A549 (cell line): Measurements from ENCODE around the gene CPB2.

Source experiments
- CBX2 ChIP-seq: fragments of 200-600 bp; sonication (generic); IDR thresholded peaks from 2 replicates; pipeline ENCODE4 v1.6.1; 2016; ENCODE audit warnings: low read depth, mild to moderate bottlenecking, borderline replicate concordance
- CHD2 ChIP-seq: fragments of 150-350 bp; IDR thresholded peaks from 2 replicates; pipeline ENCODE4 v1.6.1; 2014; ENCODE audit warnings: low read length; ENCODE audit not compliant: partially characterized antibody
- CTCF ChIP-seq: fragments of >200 bp; sonication (Bioruptor Twin); formaldehyde crosslinking; IDR thresholded peaks from 3 replicates; pipeline ENCODE4 v1.5.1; 2016
- ESRRA ChIP-seq: fragments of 150-350 bp; IDR thresholded peaks from 2 replicates; pipeline ENCODE4 v1.6.1; 2014; ENCODE audit warnings: mild to moderate bottlenecking, low read length, borderline replicate concordance
- FOSL2 ChIP-seq, 2 experiments: fragments of 450-650 bp in 1 of 2; fragments of >200 bp in 1 of 2; sonication (Bioruptor Twin) in 1 of 2; formaldehyde crosslinking; IDR thresholded peaks; 2 replicates each; pipeline versions ENCODE4 v1.5.0 to v1.6.1; 2016 to 2020; ENCODE audit warnings: mild to moderate bottlenecking in 1 of 2, moderate library complexity in 1 of 2
- JUN ChIP-seq, 2 experiments: fragments of >200 bp; sonication (Bioruptor Twin); formaldehyde crosslinking; IDR thresholded peaks; 2 replicates in 1 of 2; 3 replicates in 1 of 2; pipeline ENCODE4 v1.6.1; 2016 to 2017
- KDM5A ChIP-seq: fragments of 200-600 bp; sonication (generic); IDR thresholded peaks from 2 replicates; pipeline ENCODE4 v1.6.1; 2016; ENCODE audit warnings: antibody characterized with exemption, mild to moderate bottlenecking
- MYC ChIP-seq: IDR thresholded peaks from 2 replicates; pipeline ENCODE4 v1.6.1; 2012; ENCODE audit warnings: mild to moderate bottlenecking, inconsistent platforms, low read length, improper control_type of control experiment, borderline replicate concordance
- POLR2A ChIP-seq: IDR thresholded peaks from 2 replicates; pipeline ENCODE4 v1.6.1; 2012; ENCODE audit warnings: mild to moderate bottlenecking, low read length
- RAD21 ChIP-seq, 2 experiments: fragments of >200 bp in 1 of 2; sonication (Bioruptor Twin) in 1 of 2; formaldehyde crosslinking in 1 of 2; IDR thresholded peaks in 1 of 2; conservative IDR thresholded peaks in 1 of 2; 2 replicates in 1 of 2; 3 replicates in 1 of 2; pipeline ENCODE4 v1.6.1; 2012 to 2018; ENCODE audit warnings: inconsistent platforms in 1 of 2
- RARB ChIP-seq: fragments of 250-450 bp; sonication (Bioruptor Pico); IDR thresholded peaks from 2 replicates; pipeline ENCODE4 v1.8.0; 2021; ENCODE audit warnings: mild to moderate bottlenecking, moderate library complexity
- TF ChIP-seq, protein P1 (sequence below): IDR thresholded peaks from 2 replicates; pipeline ENCODE4 v1.6.1; 2012

GRCh38 chr13:46101002-46101401, 3.8 kb downstream of the CPB2 start:
- no peak for TF ChIP-seq CTCF
- TF ChIP-seq FOSL2 (IDR thresholded peaks at IDR 0.05), result no peak
- TF ChIP-seq FOSL2 (CRISPR knock-in tag; IDR thresholded peaks at IDR 0.05), result no peak
- TF ChIP-seq JUN (IDR thresholded peaks at IDR 0.05), result no peak
- TF ChIP-seq KDM5A, result no peak
- TF ChIP-seq CBX2, result no peak
- no peak for TF ChIP-seq RAD21 (conservative IDR thresholded peaks at IDR 0.05 in 1 of 2, IDR thresholded peaks at IDR 0.05 in 1 of 2)
- no peak for TF ChIP-seq ESRRA
- TF ChIP-seq CHD2, result no peak
- no peak for TF ChIP-seq POLR2A
- no peak for TF ChIP-seq MYC
- TF ChIP-seq RARB (CRISPR knock-in tag), result no peak
- TF ChIP-seq, protein P1, sequence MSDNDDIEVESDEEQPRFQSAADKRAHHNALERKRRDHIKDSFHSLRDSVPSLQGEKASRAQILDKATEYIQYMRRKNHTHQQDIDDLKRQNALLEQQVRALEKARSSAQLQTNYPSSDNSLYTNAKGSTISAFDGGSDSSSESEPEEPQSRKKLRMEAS, result no peak
